ENCODE results near the gene SMIM13.

DNA sequence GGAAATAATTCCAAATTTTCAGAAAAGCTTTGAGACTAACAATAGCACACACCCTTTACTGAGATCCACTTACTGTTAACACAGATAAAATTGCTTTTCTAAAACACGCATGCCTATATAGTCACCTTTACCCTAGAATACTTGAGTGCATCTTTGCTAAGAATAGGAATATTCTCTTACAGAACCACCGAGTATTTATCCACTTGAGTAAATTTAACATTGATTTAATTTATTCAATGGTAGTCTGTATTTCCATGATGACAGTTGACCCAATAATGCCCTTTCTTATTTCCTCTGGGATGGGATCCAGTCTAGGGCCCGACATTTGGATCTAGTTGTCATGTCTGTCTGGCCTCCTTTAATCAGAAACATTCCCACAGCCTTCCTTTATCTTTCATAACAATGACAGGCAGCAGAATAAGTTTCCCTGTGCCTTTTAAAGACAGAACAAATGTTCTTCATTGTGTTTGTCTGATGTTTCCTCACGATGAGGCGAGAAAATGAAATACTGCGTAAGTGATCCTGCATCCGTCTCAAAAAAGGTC, 74.5 kb downstream of the SMIM13 start:
- no peak for TF ChIP-seq CEBPB (IDR thresholded peaks at IDR 0.05)
- TF ChIP-seq CREB1 (IDR thresholded peaks at IDR 0.05; ENCODE audit: low read depth): no peak
- no peak for TF ChIP-seq REST (IDR thresholded peaks at IDR 0.05; ENCODE audit: low read depth)
- TF ChIP-seq TCF12 (IDR thresholded peaks at IDR 0.05; ENCODE audit: low read depth): no peak
- TF ChIP-seq YY1 (IDR thresholded peaks at IDR 0.05; ENCODE audit: low read depth): no peak
- no peak for TF ChIP-seq MAX (IDR thresholded peaks at IDR 0.05)
- TF ChIP-seq TAF1 (IDR thresholded peaks at IDR 0.05; ENCODE audit: low read depth): no peak
- TF ChIP-seq EP300 (IDR thresholded peaks at IDR 0.05; ENCODE audit: borderline replicate concordance): no peak
- TF ChIP-seq USF1 (IDR thresholded peaks at IDR 0.05): no peak
- TF ChIP-seq TEAD4 (IDR thresholded peaks at IDR 0.05): no peak
- no peak for TF ChIP-seq RAD21 (IDR thresholded peaks at IDR 0.05; ENCODE audit: low read depth)
- no peak for TF ChIP-seq EGR1 (IDR thresholded peaks at IDR 0.05)
- TF ChIP-seq ZBTB7A (IDR thresholded peaks at IDR 0.05; ENCODE audit: low read depth): no peak

All from Ishikawa (cell line).